Prostate gland (tissue), 2 donors: ENCODE measurements around the gene GNA12. TPM values are rescaled to one million over a fixed set of nuclear protein-coding genes. Genes with fewer than 3 reads are reported as not detected.
A peak's percentile ranks its signal among the peaks of the same experiment; 100 is the strongest.

ENCODE experiments used
- DNase-seq: peaks from one replicate; pipeline ENCODE4 v3.0.0-alpha.2; 2019; ENCODE audit warnings: low spot score
- H3K27ac ChIP-seq, 2 donors: fragments of 200-600 bp; sonication (generic); 2 replicates each; pipeline ENCODE4 v1.5.1; 2017 to 2019
- H3K27me3 ChIP-seq: fragments of 200-600 bp; sonication (generic); replicated peaks from 2 replicates; pipeline ENCODE4 v1.5.1; 2019; ENCODE audit not compliant: insufficient read depth
- H3K36me3 ChIP-seq, 2 donors: fragments of 200-600 bp; sonication (generic); 1 replicate in 1 of 2; 2 replicates in 1 of 2; pipeline versions ENCODE4 v1.5.1 to v1.8.1; 2017 to 2019
- H3K4me1 ChIP-seq: fragments of 200-600 bp; sonication (generic); replicated peaks from 2 replicates; pipeline ENCODE4 v1.5.1; 2019
- H3K4me3 ChIP-seq, 2 donors: fragments of 200-600 bp; sonication (generic); 2 replicates each; pipeline ENCODE4 v1.5.1; 2017 to 2019
- H3K9me3 ChIP-seq: fragments of 200-600 bp; sonication (generic); 2 replicates; pipeline ENCODE4 v1.5.1; 2017
- POLR2A ChIP-seq: fragments of 450-650 bp; IDR thresholded peaks from one replicate; pipeline ENCODE4 v1.6.1; 2016; ENCODE audit warnings: antibody characterized with exemption, mild to moderate bottlenecking
- POLR2AphosphoS5 ChIP-seq: sonication (generic); formaldehyde crosslinking; IDR thresholded peaks from one replicate; pipeline ENCODE4 v1.6.1; 2017; ENCODE audit warnings: antibody characterized with exemption
- WGBS: methylation state at CpG from one replicate; pipeline ENCODE4 v1.1.5; 2018; 5-methylcytosine and 5-hydroxymethylcytosine counted together
- intact Hi-C: fragments of 100-400 bp; cut with DNase I; formaldehyde crosslinking; loops from one replicate; pipeline ENCODE4 v1.14.2; 2022
- total RNA-seq, 2 donors: library from RNA; depleted of rRNA; stranded (reverse); fragments of >200 nt; gene quantifications; one replicate each; pipeline ENCODE4 v1.1.0, GENCODE V29; 2016
- TF ChIP-seq, protein P1 (sequence below), 4 experiments: fragments of 200-600 bp in 2 of 4; fragments of 450-650 bp in 2 of 4; sonication (generic) in 2 of 4; IDR thresholded peaks; 1 replicate in 3 of 4; 2 replicates in 1 of 4; pipeline ENCODE4 v1.5.1; 2016 to 2019; ENCODE audit warnings: antibody characterized with exemption in 4 of 4, mild to moderate bottlenecking in 2 of 4, moderate library complexity in 2 of 4

Gene GNA12
- total RNA-seq, 2 donors from 2014 or later: 22.6 to 102 TPM

DNA sequence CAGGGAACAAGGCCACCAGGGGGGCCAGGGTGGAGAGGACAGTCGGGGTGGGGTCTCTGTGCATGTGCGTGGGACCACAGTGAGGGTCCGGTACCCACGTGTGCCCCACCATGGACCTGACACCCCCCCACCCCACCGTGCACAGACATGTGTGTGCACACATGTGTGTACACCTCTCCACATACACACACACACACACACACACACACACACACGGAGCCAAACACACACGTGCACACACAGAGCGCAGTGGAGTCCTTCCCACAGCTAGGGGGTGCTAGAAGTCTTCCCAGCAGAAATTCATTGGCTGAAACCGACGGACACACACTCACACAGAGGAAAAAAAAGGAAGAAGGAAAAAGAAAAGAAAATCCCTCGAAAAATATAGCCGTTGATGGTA, 42.8 kb upstream of the GNA12 start:
- no peaks in the 10 kb centered on the region for H3K9me3 ChIP-seq
- H3K27ac ChIP-seq: no peak overlapping the region
- no peaks in the 10 kb centered on the region for H3K4me1 ChIP-seq
- WGBS: 12% methylated on average over 9 of the region's 12 CpGs
- intact Hi-C loops: no loop called here
- DNase-seq: peak; percentile 52
- no peaks in the 10 kb centered on the region for H3K36me3 ChIP-seq
- H3K27me3 ChIP-seq: no peaks in the 10 kb centered on the region
- no peak overlapping the region for H3K4me3 ChIP-seq
- TF ChIP-seq POLR2AphosphoS5 (no peak), POLR2A (no peak)
- TF ChIP-seq, protein P1, sequence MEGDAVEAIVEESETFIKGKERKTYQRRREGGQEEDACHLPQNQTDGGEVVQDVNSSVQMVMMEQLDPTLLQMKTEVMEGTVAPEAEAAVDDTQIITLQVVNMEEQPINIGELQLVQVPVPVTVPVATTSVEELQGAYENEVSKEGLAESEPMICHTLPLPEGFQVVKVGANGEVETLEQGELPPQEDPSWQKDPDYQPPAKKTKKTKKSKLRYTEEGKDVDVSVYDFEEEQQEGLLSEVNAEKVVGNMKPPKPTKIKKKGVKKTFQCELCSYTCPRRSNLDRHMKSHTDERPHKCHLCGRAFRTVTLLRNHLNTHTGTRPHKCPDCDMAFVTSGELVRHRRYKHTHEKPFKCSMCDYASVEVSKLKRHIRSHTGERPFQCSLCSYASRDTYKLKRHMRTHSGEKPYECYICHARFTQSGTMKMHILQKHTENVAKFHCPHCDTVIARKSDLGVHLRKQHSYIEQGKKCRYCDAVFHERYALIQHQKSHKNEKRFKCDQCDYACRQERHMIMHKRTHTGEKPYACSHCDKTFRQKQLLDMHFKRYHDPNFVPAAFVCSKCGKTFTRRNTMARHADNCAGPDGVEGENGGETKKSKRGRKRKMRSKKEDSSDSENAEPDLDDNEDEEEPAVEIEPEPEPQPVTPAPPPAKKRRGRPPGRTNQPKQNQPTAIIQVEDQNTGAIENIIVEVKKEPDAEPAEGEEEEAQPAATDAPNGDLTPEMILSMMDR (IDR thresholded peaks at IDR 0.05): peak; percentile 50 to 84 (median 78)

DNA sequence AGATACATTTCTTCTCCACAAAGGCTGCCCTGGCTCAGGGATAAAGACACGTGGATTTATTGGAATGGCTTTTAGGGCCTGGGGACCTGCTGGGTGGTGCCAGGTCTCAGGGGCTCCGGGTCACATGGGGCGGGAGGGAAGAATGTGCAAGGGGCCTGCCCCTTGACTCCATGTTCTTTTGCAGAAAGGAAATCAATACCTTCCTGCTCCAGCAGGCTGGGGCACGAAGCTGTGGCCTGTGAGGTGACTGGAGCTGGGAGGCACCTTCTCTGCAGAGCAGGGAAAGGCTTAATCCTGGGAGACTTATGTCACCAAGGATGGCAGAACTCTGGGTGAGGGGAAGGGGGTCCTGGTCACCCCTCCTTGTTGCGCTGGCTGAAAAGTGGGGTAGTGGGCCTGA, 42.3 kb upstream of the GNA12 start:
- WGBS: 57% methylated on average over 5 of the region's 5 CpGs
- intact Hi-C loops: no loop called here
- H3K4me3 ChIP-seq: no peak overlapping the region
- TF ChIP-seq, protein P1 (IDR thresholded peaks at IDR 0.05): no peak
- TF ChIP-seq POLR2AphosphoS5 (no peak), POLR2A (no peak)
- no peaks in the 10 kb centered on the region for H3K27me3 ChIP-seq
- no peaks in the 10 kb centered on the region for H3K9me3 ChIP-seq
- no peaks in the 10 kb centered on the region for H3K4me1 ChIP-seq
- H3K27ac ChIP-seq: no peak overlapping the region
- DNase-seq: no peak
- H3K36me3 ChIP-seq: no peaks in the 10 kb centered on the region

GRCh38 chr7:2884161-2884560, 40.1 kb upstream of the GNA12 start:
- Histone ChIP-seq H3K36me3 (no peaks in the 10 kb centered on the region), H3K9me3 (no peaks in the 10 kb centered on the region), H3K4me1 (no peaks in the 10 kb centered on the region), H3K27ac (no peak overlapping the region), H3K4me3 (no peak overlapping the region), H3K27me3 (no peaks in the 10 kb centered on the region)
- no peak for TF ChIP-seq POLR2A
- TF ChIP-seq POLR2AphosphoS5: peak; percentile 32
- DNase-seq: no peak
- intact Hi-C loops: no loop called here
- WGBS: 12% methylated on average over 9 of the region's 9 CpGs

DNA sequence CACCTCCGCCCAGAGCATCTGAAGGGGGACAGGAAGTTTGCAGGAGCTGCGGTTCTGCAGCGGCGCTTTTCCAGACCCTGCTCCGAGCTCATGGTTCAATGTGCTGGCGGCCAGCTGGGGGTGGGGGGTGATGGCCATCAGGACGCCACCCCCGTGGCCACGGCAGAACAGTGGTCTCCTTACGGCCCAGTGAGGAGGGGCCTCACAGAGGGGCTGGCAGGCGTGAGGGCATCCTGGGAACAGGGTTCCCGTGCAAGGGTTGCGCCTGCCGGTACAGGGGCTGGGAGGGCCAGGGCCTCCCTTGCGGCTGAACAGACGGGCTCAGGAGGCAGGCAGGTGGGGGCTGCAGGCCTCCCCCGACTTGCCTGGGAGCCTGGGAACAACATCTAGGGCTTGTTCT, 39.0 kb upstream of the GNA12 start:
- TF ChIP-seq, protein P1 (IDR thresholded peaks at IDR 0.05): no peak
- TF ChIP-seq POLR2AphosphoS5: no peak
- no peak for TF ChIP-seq POLR2A
- Histone ChIP-seq H3K36me3 (no peaks in the 10 kb centered on the region), H3K4me1 (no peaks in the 10 kb centered on the region), H3K27ac (no peak overlapping the region), H3K4me3 (no peak overlapping the region), H3K9me3 (no peaks in the 10 kb centered on the region), H3K27me3 (no peaks in the 10 kb centered on the region)
- intact Hi-C loops: no loop called here
- WGBS: 89% methylated on average over 16 of the region's 17 CpGs
- no peak for DNase-seq

DNA sequence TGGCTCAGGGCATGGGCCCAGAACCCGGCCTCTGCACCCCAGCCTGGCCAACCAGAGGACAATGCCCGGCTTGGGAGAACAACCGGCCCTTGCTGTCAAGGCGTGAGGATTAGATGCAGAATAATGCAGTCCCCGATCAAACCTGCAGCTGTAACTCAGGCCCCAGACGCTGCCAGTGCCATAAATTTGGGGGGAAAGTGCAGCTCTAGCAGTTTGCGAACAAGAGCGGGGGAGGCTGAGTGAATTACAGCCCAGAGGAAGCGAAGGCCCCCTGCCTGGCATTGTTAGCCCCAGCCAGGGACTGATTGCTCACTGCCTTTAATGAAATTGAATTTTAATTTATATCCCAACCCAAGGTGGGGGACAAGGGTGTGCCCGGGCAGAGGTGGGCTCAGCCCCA, 38.0 kb upstream of the GNA12 start:
- Histone ChIP-seq H3K4me1 (no peaks in the 10 kb centered on the region), H3K9me3 (no peaks in the 10 kb centered on the region), H3K27me3 (no peaks in the 10 kb centered on the region), H3K36me3 (no peaks in the 10 kb centered on the region), H3K27ac (no peak overlapping the region), H3K4me3 (no peak overlapping the region)
- WGBS: 85% methylated on average over 10 of the region's 10 CpGs
- DNase-seq: no peak
- TF ChIP-seq POLR2A (no peak), POLR2AphosphoS5 (no peak)
- TF ChIP-seq, protein P1 (IDR thresholded peaks at IDR 0.05): no peak
- intact Hi-C loops: no loop called here
